Thoracic aorta (tissue), 2 donors: ENCODE results near the gene ADCY5. TPM values are rescaled to one million over a fixed set of nuclear protein-coding genes. Genes with fewer than 3 reads are reported as not detected.

ENCODE experiments used
- ATAC-seq: fragments of 150-250 bp; one replicate; pipeline ENCODE4 v1.8.0; 2017; ENCODE audit warnings: low read depth; ENCODE audit not compliant: insufficient number of reproducible peaks, low FRiP score
- DNase-seq: peaks from one replicate; pipeline ENCODE4 v3.0.0-alpha.2; 2020; ENCODE audit warnings: low spot score
- H3K27ac ChIP-seq, 2 donors: fragments of 200-600 bp; sonication (generic); 1 replicate in 1 of 2; 2 replicates in 1 of 2; pipeline ENCODE4 v1.5.1; 2016; ENCODE audit warnings: mild to moderate bottlenecking in 2 of 2, moderate library complexity in 2 of 2
- H3K27me3 ChIP-seq: fragments of 200-600 bp; sonication (generic); replicated peaks from 2 replicates; pipeline ENCODE4 v1.6.0; 2016; ENCODE audit warnings: mild to moderate bottlenecking; ENCODE audit not compliant: insufficient read depth
- H3K36me3 ChIP-seq: fragments of 200-600 bp; sonication (generic); one replicate; pipeline ENCODE4 v1.5.1; 2016
- H3K4me1 ChIP-seq, 2 donors: fragments of 200-600 bp; sonication (generic); 1 replicate in 1 of 2; 2 replicates in 1 of 2; pipeline versions ENCODE4 v1.5.1 to v1.6.0; 2016; ENCODE audit warnings: low read depth in 2 of 2, mild to moderate bottlenecking in 1 of 2; ENCODE audit not compliant: control insufficient read depth in 1 of 2
- H3K4me3 ChIP-seq: fragments of 200-600 bp; sonication (generic); 2 replicates; pipeline ENCODE4 v1.5.1; 2016; ENCODE audit warnings: mild to moderate bottlenecking
- H3K9me3 ChIP-seq: fragments of 200-600 bp; sonication (generic); 2 replicates; pipeline ENCODE4 v1.5.1; 2016
- total RNA-seq, 2 donors: library from RNA; depleted of rRNA; stranded (reverse); fragments of >200 nt; gene quantifications; one replicate each; pipeline versions ENCODE4 v1.1.0 to v1.2.3, GENCODE V29; 2016
- TF ChIP-seq, protein P1 (sequence below): fragments of 200-600 bp; sonication (generic); IDR thresholded peaks from one replicate; pipeline ENCODE4 v1.5.1; 2019; ENCODE audit warnings: antibody characterized with exemption

Gene ADCY5
- total RNA-seq, 2 donors from 2014 or later = 104 to 123 TPM

DNA sequence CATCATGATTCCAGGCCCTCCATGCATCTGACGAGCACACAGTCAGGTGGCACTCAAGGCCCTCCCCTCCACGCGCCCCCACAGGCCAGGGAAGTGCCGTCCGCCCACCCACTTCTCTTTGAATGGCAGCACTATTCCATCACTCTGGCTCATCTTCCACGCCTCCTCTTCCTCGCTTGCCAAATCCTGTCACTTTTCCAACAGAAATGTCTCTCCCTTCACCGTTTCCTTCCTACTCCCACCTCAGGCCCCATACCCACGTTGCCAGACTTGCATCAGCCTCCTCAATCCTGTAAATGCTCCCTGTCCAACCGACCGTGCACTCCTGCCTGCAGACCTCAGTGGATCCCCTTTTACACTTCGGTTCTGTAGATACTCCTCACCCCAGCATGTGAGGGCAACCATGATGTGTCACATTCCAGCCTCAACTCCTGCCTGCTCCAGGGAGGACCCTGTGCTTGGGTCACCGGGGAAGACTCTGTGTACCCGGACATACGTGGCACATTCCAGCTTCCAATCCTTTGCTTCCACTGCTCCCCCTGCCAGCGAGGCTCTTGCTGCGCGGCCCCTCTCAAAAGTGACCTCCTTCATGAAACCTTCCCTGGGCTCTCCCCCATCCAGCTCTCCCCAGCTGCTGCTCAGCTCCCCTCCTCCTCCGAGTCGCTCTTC, 29.6 kb downstream of the ADCY5 start:
- Histone ChIP-seq H3K27ac (peak overlapping the region; percentile 87), H3K36me3 (no peaks in the 10 kb centered on the region), H3K4me3 (peak overlapping the region; percentile 37), H3K4me1 (peaks cover 48 to 100% of the 10 kb centered on the region in 2 donors), H3K27me3 (no peaks in the 10 kb centered on the region), H3K9me3 (no peaks in the 10 kb centered on the region)
- TF ChIP-seq, protein P1, sequence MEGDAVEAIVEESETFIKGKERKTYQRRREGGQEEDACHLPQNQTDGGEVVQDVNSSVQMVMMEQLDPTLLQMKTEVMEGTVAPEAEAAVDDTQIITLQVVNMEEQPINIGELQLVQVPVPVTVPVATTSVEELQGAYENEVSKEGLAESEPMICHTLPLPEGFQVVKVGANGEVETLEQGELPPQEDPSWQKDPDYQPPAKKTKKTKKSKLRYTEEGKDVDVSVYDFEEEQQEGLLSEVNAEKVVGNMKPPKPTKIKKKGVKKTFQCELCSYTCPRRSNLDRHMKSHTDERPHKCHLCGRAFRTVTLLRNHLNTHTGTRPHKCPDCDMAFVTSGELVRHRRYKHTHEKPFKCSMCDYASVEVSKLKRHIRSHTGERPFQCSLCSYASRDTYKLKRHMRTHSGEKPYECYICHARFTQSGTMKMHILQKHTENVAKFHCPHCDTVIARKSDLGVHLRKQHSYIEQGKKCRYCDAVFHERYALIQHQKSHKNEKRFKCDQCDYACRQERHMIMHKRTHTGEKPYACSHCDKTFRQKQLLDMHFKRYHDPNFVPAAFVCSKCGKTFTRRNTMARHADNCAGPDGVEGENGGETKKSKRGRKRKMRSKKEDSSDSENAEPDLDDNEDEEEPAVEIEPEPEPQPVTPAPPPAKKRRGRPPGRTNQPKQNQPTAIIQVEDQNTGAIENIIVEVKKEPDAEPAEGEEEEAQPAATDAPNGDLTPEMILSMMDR = no peak
- no peak for DNase-seq
- ATAC-seq = no peak

DNA sequence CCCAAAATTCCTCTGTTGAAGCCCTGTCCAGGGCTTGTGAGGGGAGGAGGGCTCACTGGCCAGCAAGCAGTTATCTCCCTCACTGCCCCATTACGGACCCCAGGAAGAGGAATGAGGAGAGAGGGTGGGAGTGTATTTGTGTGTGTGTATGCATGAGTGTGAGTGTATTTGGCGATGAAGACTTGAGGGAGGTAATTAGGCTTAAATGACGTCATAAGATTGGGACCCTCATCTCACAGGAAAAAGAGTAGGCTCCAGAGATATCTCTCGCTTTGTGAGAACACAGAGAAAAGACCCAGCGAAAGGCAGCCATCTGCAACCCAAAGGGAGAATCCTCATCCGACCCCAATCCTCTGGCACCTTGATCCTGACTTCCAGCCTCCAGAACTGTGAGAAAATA, 32.2 kb downstream of the ADCY5 start:
- no peak overlapping the region for H3K4me3 ChIP-seq
- TF ChIP-seq, protein P1 = no peak
- peak overlapping the region; percentile 57 to 87 for H3K27ac ChIP-seq
- no peaks in the 10 kb centered on the region for H3K9me3 ChIP-seq
- no peaks in the 10 kb centered on the region for H3K27me3 ChIP-seq
- H3K36me3 ChIP-seq = no peaks in the 10 kb centered on the region
- ATAC-seq (no peak), DNase-seq (no peak)
- H3K4me1 ChIP-seq = peaks cover 44 to 100% of the 10 kb centered on the region in 2 donors

DNA sequence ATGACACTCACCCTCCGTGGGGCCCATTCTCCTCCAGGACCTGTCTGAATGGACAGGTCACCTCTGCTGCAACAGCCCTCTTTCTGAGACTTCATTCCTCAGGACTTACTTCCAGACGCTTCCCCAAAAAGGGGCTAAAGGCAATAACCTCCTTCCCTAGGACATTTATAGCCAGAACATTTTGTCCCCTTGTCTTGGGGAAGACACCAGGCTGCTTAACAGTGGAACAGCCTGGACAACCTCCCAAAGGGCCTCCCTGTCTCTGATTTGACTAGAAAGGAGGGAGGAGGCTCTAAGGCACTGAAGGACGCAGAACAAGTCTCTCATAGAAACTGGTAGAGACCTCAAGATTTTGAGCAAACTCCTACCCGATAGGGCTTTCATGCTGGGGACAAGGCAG, 32.7 kb downstream of the ADCY5 start:
- DNase-seq (no peak), ATAC-seq (no peak)
- H3K36me3 ChIP-seq = no peaks in the 10 kb centered on the region
- H3K27me3 ChIP-seq = no peaks in the 10 kb centered on the region
- H3K4me3 ChIP-seq = no peak overlapping the region
- TF ChIP-seq, protein P1 = no peak
- H3K27ac ChIP-seq = peak overlapping the region; percentile 57 to 87
- H3K4me1 ChIP-seq = peaks cover 41 to 100% of the 10 kb centered on the region in 2 donors
- no peaks in the 10 kb centered on the region for H3K9me3 ChIP-seq

DNA sequence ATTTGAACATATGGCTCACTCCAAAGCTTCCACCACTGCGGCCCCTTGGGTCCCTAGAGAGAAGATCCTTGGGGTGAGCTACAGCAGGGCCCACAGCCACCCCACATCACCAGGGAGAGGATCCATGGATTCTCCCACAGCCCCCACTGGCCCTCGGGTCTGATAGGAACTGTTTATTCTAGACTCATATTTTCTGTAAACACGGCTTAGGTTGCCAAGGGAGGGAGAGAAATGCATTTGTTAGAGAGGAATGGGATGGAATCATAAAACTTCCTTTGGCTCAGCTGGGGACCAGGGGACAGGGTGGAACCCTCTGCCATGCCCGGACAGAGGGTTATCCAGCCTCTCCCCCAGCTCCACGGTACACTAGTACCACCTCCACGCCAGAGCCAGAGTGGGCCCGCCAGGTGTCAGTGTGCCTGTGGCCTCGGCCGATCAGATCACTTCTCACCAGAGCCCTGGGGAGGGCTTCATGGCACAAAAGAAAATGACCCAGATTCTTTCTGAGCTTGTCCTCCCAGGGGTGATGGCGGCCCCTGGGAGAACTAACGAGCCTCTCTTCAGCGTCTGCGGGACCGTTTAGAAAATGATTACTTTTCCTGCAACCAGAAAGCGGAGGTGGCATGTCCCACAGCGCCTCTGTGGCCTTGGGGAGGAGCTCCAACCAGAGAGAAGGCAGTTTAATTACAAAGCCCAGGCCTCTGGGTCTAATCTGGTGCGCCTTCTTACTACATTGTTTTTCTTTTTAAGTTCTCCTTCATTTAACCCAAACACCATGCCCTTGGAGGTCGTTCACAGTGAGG, 33.7 kb downstream of the ADCY5 start:
- peaks cover 38 to 100% of the 10 kb centered on the region in 2 donors for H3K4me1 ChIP-seq

More for the DNA sequence above, 33.7 kb downstream of the ADCY5 start:
- no peaks in the 10 kb centered on the region for H3K27me3 ChIP-seq
- H3K36me3 ChIP-seq = no peaks in the 10 kb centered on the region
- DNase-seq = no peak
- peak overlapping the region; percentile 21 to 92 for H3K27ac ChIP-seq
- H3K9me3 ChIP-seq = no peaks in the 10 kb centered on the region
- no peak overlapping the region for H3K4me3 ChIP-seq
- TF ChIP-seq, protein P1 = no peak
- no peak for ATAC-seq
